NCI-H1694 (cell line): ENCODE results near the gene IL19.

ENCODE experiments used
- DNase-seq: peaks from one replicate; lab custom pipeline; 2025; lab: John Stamatoyannopoulos, UW

IL19 gene

GRCh38 chr1:206770531-206771337 lies at the start of gene IL19:
Gene IL19 (plus strand): TSS chr1:206770773. CDS start chr1:206836663, 65,890 bp downstream.
- no peak for DNase-seq

GRCh38 chr1:206721454-206721853 lies 49.1 kb upstream of the IL19 start:
- DNase-seq, result no peak

- DNase-seq, result no peak
Measured at GRCh38 chr1:206722751-206723461, 47.7 kb upstream of the IL19 start.

- DNase-seq, result no peak
Measured at GRCh38 chr1:206723462-206723804, 47.1 kb upstream of the IL19 start.

GRCh38 chr1:206723805-206724472 lies 46.6 kb upstream of the IL19 start:
- DNase-seq, result no peak

GRCh38 chr1:206725109-206725963 lies 45.2 kb upstream of the IL19 start:
- DNase-seq, result peak; percentile 34

- DNase-seq, result peak; percentile 23
Measured at GRCh38 chr1:206727981-206728696, 42.4 kb upstream of the IL19 start.

- no peak for DNase-seq
Measured at GRCh38 chr1:206728697-206728987, 41.9 kb upstream of the IL19 start.

GRCh38 chr1:206729050-206729449 lies 41.5 kb upstream of the IL19 start:
- DNase-seq, result no peak

GRCh38 chr1:206729507-206729906 lies 41.1 kb upstream of the IL19 start:
- DNase-seq, result no peak

GRCh38 chr1:206732508-206732907 lies 38.1 kb upstream of the IL19 start:
- no peak for DNase-seq

GRCh38 chr1:206732992-206733391 lies 37.6 kb upstream of the IL19 start:
- no peak for DNase-seq

- peak; percentile 48 for DNase-seq
Measured at GRCh38 chr1:206734499-206735142, 36.0 kb upstream of the IL19 start.

- DNase-seq, result no peak
Measured at GRCh38 chr1:206735553-206736031, 35.0 kb upstream of the IL19 start.

GRCh38 chr1:206736878-206737728 lies 33.5 kb upstream of the IL19 start:
- no peak for DNase-seq

GRCh38 chr1:206737729-206738201 lies 32.8 kb upstream of the IL19 start:
- DNase-seq, result no peak

- no peak for DNase-seq
Measured at GRCh38 chr1:206738370-206739366, 31.9 kb upstream of the IL19 start.

GRCh38 chr1:206739411-206740076 lies 31.0 kb upstream of the IL19 start:
- no peak for DNase-seq
